AG10803 (cell line): ENCODE measurements around the gene UGT1A5.

Source experiments
- DNase-seq: peaks from one replicate; pipeline ENCODE4 v3.0.0; 2010; ENCODE audit warnings: low read depth
- H3K4me3 ChIP-seq: 2 replicates; pipeline ENCODE4 v1.5.1; 2011; ENCODE audit warnings: mild to moderate bottlenecking, low read length, control low read depth
- TF ChIP-seq, protein P1 (sequence below): conservative IDR thresholded peaks from 2 replicates; pipeline ENCODE4 v1.5.1; 2011; ENCODE audit warnings: mild to moderate bottlenecking, low read length, control low read depth, inconsistent platforms

Gene UGT1A5

DNA sequence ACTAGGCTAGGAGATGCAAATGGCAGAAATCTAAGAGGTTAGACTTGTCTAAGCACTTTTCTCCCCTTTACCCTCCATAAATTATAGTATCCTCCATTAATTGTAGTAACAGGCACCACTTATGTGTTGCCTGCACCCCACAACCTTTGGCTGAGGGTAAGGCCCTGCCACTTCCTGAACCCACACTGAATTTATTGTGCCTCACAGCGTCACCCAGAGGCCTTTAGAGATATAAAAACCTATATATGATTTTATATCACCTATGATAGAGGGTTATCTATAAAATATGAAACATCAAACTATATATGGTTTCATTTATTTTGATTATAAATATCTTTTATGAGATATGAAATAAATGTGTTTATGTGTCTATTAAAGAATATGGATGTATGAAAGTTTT, 38.4 kb upstream of the UGT1A5 start:
- H3K4me3 ChIP-seq, result no peak overlapping the region
- no peak for DNase-seq
- TF ChIP-seq, protein P1, sequence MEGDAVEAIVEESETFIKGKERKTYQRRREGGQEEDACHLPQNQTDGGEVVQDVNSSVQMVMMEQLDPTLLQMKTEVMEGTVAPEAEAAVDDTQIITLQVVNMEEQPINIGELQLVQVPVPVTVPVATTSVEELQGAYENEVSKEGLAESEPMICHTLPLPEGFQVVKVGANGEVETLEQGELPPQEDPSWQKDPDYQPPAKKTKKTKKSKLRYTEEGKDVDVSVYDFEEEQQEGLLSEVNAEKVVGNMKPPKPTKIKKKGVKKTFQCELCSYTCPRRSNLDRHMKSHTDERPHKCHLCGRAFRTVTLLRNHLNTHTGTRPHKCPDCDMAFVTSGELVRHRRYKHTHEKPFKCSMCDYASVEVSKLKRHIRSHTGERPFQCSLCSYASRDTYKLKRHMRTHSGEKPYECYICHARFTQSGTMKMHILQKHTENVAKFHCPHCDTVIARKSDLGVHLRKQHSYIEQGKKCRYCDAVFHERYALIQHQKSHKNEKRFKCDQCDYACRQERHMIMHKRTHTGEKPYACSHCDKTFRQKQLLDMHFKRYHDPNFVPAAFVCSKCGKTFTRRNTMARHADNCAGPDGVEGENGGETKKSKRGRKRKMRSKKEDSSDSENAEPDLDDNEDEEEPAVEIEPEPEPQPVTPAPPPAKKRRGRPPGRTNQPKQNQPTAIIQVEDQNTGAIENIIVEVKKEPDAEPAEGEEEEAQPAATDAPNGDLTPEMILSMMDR, result no peak

DNA sequence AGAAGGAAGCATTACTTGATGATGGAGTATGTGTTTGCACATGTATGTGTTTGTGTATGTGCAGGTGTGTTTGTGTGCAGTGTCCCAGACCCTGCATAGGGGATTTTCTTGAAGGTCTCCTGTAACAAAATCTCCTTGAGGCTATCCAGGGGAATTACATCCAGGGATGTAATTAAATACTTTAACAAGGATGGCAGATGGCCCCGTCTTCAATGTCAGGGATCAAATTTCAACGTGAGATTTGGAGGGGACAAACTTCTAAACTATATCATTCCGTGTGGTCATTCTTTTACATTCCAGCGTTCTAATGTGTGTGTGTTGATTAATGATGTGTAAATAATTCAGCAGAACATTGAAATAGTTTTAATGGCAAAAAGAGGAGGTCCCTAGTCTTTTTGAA, 37.7 kb upstream of the UGT1A5 start:
- TF ChIP-seq, protein P1, result no peak
- no peak for DNase-seq
- H3K4me3 ChIP-seq, result no peak overlapping the region

DNA sequence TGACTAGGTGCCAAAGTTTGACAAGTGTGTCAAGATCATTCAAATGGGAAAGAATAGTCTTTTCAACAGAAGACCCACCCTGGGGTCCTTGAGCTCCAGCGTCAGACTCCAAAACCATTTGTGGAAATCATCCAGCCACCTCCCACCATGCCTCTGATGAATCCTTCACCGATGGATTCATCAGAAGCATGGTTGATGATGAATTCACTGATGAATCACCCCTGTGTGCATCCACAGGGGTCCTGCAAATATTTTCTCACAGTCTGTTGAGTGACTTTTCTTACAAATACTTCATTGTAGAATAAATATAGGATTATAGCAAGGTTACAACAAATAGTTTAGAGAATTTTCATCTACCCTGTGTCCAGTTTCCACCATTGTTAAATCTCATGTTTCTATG, 36.7 kb upstream of the UGT1A5 start:
- no peak overlapping the region for H3K4me3 ChIP-seq
- TF ChIP-seq, protein P1, result no peak
- DNase-seq, result no peak

DNA sequence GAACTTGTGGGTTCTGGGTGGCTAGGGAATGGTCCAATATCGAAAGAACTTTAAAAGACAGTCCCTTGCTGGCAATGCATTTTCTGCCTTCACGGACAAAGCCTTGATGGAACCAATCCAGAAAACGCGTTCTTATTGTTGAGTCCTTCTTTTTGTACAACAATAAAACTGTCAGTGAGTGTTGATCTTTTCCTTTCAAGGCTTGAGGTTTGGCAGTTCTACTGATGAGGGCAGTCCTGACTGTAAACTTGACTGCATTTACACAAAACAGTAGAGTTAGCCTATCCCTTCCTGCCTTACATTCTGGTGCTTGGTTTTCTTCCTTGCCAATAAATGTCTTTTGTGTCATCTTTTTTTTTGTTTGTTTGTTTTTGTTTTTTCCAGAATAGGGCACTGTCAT, 33.5 kb upstream of the UGT1A5 start:
- no peak overlapping the region for H3K4me3 ChIP-seq
- DNase-seq, result no peak
- TF ChIP-seq, protein P1, result no peak

DNA sequence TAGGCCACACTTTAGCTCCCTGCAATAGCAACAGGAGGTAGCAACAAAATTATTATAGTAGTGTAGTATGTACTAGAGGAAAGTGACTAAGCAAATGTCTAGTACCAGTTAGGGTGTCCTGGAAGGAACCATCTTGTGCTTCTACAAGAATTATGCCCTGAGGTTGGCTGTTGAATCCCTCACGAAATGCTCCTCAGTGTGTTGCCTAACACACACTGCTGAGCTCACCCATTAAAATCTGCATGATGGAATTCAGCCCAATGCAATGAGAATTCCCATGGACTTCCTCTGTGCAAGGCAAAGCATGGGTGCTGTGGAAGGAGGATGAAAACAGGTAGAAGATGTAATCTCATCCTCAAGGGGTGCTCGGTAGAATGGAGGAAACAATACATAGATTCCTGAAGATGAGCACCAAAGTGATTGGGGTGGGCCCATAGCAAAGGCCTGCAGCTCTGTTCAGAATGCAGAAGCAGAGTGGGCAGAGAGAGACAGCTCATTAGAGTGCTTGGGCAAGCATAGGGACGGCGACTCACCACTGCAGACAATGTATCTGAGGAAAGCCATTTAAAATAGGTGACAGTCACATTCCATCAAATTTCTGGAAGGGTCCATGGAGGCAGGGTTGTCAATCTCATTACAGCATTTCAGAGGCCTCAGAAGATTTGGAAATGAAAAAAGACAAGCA, 32.2 kb upstream of the UGT1A5 start:
- DNase-seq, result no peak
- H3K4me3 ChIP-seq, result no peak overlapping the region
- TF ChIP-seq, protein P1, result no peak

DNA sequence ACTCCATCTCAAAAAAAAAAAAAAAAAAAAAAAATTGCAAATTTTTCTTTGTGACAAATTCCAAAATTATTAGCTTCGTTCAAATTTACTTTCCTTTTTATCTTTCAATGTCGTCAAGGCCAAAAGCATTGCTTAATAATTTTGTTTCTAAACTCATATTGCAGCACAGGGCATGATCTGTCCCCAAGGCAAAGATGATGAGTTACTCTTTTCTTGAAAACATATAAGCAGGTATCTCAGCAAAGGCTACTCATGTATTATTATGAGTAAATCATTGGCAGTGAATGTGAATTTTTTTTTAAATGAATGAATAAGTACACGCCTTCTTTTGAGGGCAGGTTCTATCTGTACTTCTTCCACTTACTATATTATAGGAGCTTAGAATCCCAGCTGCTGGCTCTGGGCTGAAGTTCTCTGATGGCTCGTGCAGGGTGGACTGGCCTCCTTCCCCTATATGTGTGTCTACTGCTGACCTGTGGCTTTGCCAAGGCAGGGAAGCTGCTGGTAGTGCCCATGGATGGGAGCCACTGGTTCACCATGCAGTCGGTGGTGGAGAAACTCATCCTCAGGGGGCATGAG, 31.1 kb upstream of the UGT1A5 start, which contains the start of gene UGT1A7:
UGT1A7 (plus strand) TSS at position 381 of the 579 bp plus-strand sequence; CDS start at position 418, 37 bp downstream.
- no peak within 1 kb of the TSS for H3K4me3 ChIP-seq
- DNase-seq, result no peak
- TF ChIP-seq, protein P1, result no peak

DNA sequence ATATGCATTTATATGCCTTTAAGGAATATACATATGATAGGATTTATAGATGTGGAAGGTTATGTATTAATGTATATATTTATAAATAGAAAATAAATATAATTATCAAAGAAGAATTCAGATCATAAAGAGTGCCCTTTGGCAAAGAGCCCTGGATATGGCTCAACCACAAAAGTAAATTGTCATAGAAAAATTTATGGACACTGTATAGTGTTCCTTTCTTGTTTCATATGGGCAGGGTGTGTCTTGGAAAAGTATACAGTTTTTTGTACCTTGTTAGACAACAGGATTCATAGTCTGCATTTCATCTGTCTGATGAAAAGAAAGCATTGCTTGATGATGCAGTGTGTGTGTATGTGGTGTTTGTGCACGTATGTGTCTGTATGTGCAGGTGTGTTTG, 28.1 kb upstream of the UGT1A5 start:
- no peak overlapping the region for H3K4me3 ChIP-seq
- no peak for DNase-seq
- TF ChIP-seq, protein P1, result no peak
